A549 (cell line): ENCODE measurements around the gene ZNF594.

ENCODE experiments used
- CHD2 ChIP-seq: fragments of 150-350 bp; IDR thresholded peaks from 2 replicates; pipeline ENCODE4 v1.6.1; 2014; ENCODE audit warnings: low read length; ENCODE audit not compliant: partially characterized antibody
- POLR2A ChIP-seq: IDR thresholded peaks from 2 replicates; pipeline ENCODE4 v1.6.1; 2012; ENCODE audit warnings: mild to moderate bottlenecking, low read length
- RAD21 ChIP-seq, 2 experiments: fragments of >200 bp in 1 of 2; sonication (Bioruptor Twin) in 1 of 2; formaldehyde crosslinking in 1 of 2; IDR thresholded peaks in 1 of 2; conservative IDR thresholded peaks in 1 of 2; 2 replicates in 1 of 2; 3 replicates in 1 of 2; pipeline ENCODE4 v1.6.1; 2012 to 2018; ENCODE audit warnings: inconsistent platforms in 1 of 2
- USF2 ChIP-seq: fragments of 450-650 bp; IDR thresholded peaks from 2 replicates; pipeline ENCODE4 v1.6.1; 2014; ENCODE audit warnings: antibody characterized with exemption
- TF ChIP-seq, protein P1 (sequence below): fragments of >200 bp; sonication (Bioruptor Twin); formaldehyde crosslinking; IDR thresholded peaks from 3 replicates; pipeline ENCODE4 v1.5.1; 2016

DNA sequence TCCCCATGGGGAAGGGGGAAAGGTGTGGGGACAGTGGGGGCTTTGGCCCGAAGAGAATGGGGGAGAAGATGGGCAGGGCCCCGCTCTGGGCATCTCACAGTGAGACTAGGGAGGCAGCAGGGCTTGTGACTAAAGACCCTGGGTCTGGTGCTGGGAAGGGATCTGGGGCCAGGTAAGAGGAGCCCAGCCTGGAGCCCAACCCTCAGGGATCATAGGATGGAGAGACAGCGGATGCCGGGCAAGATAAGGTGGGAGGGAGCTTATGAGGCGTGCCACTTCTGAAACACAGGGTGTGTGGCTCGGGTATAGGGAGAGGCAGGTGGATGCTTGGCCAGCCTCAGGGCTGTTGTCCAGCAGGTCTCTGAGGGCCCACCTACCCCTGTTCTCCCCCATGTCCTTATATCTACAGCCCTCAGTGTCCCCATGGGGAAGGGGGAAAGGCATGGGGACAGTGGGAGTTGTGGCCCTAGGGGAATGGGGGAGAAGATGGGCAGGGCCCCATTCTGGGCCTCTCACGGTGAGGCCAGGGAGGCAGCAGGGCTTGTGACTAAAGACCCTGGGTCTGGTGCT, 60.4 kb downstream of the ZNF594 start:
- no peak for TF ChIP-seq CHD2
- TF ChIP-seq, protein P1, sequence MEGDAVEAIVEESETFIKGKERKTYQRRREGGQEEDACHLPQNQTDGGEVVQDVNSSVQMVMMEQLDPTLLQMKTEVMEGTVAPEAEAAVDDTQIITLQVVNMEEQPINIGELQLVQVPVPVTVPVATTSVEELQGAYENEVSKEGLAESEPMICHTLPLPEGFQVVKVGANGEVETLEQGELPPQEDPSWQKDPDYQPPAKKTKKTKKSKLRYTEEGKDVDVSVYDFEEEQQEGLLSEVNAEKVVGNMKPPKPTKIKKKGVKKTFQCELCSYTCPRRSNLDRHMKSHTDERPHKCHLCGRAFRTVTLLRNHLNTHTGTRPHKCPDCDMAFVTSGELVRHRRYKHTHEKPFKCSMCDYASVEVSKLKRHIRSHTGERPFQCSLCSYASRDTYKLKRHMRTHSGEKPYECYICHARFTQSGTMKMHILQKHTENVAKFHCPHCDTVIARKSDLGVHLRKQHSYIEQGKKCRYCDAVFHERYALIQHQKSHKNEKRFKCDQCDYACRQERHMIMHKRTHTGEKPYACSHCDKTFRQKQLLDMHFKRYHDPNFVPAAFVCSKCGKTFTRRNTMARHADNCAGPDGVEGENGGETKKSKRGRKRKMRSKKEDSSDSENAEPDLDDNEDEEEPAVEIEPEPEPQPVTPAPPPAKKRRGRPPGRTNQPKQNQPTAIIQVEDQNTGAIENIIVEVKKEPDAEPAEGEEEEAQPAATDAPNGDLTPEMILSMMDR, result no peak
- TF ChIP-seq POLR2A, result no peak
- TF ChIP-seq RAD21 (conservative IDR thresholded peaks at IDR 0.05 in 1 of 2, IDR thresholded peaks at IDR 0.05 in 1 of 2), result no peak
- TF ChIP-seq USF2, result no peak
